Neural progenitor cell (in vitro differentiated cells): ENCODE data around the gene LARGE2.

ENCODE experiments used
- EZH2 ChIP-seq: fragments of 200-600 bp; sonication (generic); IDR thresholded peaks from 2 replicates; pipeline ENCODE4 v1.6.1; 2017; ENCODE audit warnings: antibody characterized with exemption, mild to moderate bottlenecking, moderate library complexity
- EZH2phosphoT487 ChIP-seq: fragments of 200-600 bp; sonication (generic); IDR thresholded peaks from 2 replicates; pipeline ENCODE4 v1.6.1; 2017; ENCODE audit warnings: antibody characterized with exemption
- TF ChIP-seq, protein P1 (sequence below): fragments of 200-600 bp; sonication (generic); IDR thresholded peaks from 2 replicates; pipeline ENCODE4 v1.5.1; 2017; ENCODE audit warnings: antibody characterized with exemption, mild to moderate bottlenecking

DNA sequence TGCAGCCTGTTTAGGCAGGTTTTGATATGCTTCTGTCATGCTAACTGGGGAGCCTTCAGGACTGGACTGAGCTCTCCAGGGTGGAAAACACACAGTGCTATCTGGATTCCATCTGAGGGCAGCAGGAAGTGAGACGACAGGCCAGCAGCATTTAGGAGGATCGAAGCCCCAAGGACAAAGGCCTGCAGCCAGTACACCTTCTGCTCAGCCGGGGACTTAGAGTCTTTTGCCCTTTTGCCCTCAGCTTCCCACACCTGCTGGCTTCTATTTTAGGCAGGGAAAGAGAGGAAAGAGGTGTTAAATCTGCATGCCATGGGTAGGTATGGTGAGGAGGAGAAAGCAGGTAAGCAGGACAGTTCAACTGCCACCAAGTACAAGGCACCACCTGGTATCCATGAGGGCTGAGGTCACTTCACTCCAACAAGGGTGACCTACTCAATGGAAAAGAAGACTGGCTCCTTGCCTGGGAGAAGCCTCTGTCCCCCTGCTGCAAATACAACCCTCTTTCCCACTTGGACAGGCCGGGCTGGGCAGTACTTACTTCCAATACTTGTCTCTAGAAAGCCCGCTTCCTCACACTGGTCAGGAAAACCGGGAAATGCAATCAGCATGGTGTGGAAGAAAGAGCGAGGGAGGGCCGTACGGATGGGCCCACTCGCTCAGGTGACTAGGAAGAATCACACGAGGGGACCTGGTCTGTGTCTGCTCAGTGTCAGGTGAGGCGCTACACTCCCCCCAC lies 12.3 kb downstream of the LARGE2 start:
- TF ChIP-seq, protein P1, sequence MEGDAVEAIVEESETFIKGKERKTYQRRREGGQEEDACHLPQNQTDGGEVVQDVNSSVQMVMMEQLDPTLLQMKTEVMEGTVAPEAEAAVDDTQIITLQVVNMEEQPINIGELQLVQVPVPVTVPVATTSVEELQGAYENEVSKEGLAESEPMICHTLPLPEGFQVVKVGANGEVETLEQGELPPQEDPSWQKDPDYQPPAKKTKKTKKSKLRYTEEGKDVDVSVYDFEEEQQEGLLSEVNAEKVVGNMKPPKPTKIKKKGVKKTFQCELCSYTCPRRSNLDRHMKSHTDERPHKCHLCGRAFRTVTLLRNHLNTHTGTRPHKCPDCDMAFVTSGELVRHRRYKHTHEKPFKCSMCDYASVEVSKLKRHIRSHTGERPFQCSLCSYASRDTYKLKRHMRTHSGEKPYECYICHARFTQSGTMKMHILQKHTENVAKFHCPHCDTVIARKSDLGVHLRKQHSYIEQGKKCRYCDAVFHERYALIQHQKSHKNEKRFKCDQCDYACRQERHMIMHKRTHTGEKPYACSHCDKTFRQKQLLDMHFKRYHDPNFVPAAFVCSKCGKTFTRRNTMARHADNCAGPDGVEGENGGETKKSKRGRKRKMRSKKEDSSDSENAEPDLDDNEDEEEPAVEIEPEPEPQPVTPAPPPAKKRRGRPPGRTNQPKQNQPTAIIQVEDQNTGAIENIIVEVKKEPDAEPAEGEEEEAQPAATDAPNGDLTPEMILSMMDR: no peak
- TF ChIP-seq EZH2: no peak
- no peak for TF ChIP-seq EZH2phosphoT487
